ENCODE data around the gene ERP44.

DNA sequence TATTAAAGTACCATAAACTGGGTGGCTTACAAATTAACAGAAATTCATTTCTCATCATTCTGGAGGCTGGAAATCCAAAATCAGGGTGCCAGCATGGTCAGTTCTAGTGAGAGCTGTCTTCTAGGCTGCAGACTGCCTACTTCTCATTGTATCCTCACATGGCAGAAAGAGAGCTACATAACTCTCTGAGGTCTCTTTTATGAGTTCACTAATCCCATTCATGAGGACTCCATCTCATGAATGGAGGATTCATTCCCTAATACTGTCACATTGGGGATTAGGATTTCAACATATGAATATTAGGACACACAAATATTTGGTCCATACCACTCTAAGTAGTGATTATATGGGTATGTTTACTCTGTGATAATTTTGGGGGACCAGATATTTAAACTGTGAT, 84.0 kb downstream of the ERP44 start:
- TF ChIP-seq, protein P1, sequence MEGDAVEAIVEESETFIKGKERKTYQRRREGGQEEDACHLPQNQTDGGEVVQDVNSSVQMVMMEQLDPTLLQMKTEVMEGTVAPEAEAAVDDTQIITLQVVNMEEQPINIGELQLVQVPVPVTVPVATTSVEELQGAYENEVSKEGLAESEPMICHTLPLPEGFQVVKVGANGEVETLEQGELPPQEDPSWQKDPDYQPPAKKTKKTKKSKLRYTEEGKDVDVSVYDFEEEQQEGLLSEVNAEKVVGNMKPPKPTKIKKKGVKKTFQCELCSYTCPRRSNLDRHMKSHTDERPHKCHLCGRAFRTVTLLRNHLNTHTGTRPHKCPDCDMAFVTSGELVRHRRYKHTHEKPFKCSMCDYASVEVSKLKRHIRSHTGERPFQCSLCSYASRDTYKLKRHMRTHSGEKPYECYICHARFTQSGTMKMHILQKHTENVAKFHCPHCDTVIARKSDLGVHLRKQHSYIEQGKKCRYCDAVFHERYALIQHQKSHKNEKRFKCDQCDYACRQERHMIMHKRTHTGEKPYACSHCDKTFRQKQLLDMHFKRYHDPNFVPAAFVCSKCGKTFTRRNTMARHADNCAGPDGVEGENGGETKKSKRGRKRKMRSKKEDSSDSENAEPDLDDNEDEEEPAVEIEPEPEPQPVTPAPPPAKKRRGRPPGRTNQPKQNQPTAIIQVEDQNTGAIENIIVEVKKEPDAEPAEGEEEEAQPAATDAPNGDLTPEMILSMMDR (conservative IDR thresholded peaks at IDR 0.05) = no peak
- no peak for TF ChIP-seq EZH2 (IDR thresholded peaks at IDR 0.05; ENCODE audit: low read depth)

Data from PC-9 (cell line).